ENCODE data around the gene ARHGAP32. TPM values are rescaled to one million over a fixed set of nuclear protein-coding genes. Genes with fewer than 3 reads are reported as not detected.

Gene ARHGAP32
- total RNA-seq, 1 experiment from 2014 or later = 27.8 TPM

DNA sequence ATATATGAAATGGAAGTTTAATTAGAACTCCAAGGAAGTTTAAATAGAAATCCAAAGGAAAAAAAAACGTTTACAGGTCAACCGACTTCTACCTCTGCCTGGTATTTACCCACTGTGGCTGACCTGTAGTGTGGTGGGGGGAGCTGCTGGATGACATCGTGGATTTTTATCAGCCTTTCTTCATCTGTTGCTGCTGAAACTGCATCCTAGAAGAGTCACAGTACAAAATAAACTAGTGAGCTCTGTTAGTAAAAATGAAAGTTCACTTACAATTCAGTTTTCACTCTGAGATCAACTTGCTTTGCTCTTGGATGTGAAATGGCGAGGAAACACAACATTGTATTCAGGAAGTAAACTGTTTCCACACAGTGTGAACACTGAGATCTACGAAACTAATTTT lies 206.2 kb downstream of the ARHGAP32 start:
- Histone ChIP-seq H3K4me2 (ENCODE audit: low read length) (no peak overlapping the region), H3K79me2 (ENCODE audit: insufficient read depth, low read length) (no peaks in the 10 kb centered on the region), H3K9me2 (ENCODE audit: insufficient read depth) (no peaks in the 10 kb centered on the region), H4K20me1 (ENCODE audit: insufficient read depth) (no peaks in the 10 kb centered on the region), H3K36me3 (ENCODE audit: control insufficient read depth in 1 of 2, insufficient read depth in 2 of 2, low read length in 2 of 2) (peaks cover 5 to 6% of the 10 kb centered on the region in 2 experiments; a peak in 1 of 4 replicates), H3K27me3 (ENCODE audit: insufficient read depth, low read length) (no peaks in the 10 kb centered on the region), H3K9me3 (ENCODE audit: control insufficient read depth in 1 of 2, insufficient read depth in 1 of 2, low read depth in 1 of 2, low read length in 2 of 2) (no peaks in the 10 kb centered on the region), H3K27ac (ENCODE audit: low read depth, low read length) (no peak overlapping the region), H3K9ac (ENCODE audit: low read length) (no peak overlapping the region), H2AFZ (ENCODE audit: low read depth, low read length, poor library complexity, severe bottlenecking) (no peak overlapping the region), H3K4me1 (ENCODE audit: control insufficient read depth in 1 of 2, insufficient read depth in 2 of 2, low read length in 2 of 2) (no peaks in the 10 kb centered on the region), H3K4me3 (replicated peaks in 1 of 2; ENCODE audit: low read depth in 1 of 2, low read length in 2 of 2) (no peak overlapping the region)
- ChIA-PET CTCF (no interaction called here), RAD21 (ENCODE audit: low non-redundant PET in 1 of 2, low total read pairs in 2 of 2, uncharacterized antibody in 2 of 2, unreplicated experiment in 2 of 2) (no interaction called here), POLR2A (no interaction called here)
- DNase-seq (ENCODE audit: low read depth, low spot score) (no peak), ATAC-seq (no peak)
- BruUV-seq (replicated peaks) = no TSS peak
- no peak for TF ChIP-seq YY1 (IDR thresholded peaks at IDR 0.05; ENCODE audit: extremely low read depth, insufficient replicate concordance, low read depth, low read length)
- TF ChIP-seq EGR1 (IDR thresholded peaks at IDR 0.05; ENCODE audit: low read depth) = no peak
- no peak for TF ChIP-seq ELF1 (IDR thresholded peaks at IDR 0.05; ENCODE audit: borderline replicate concordance, low read depth)
- TF ChIP-seq SP1 (IDR thresholded peaks at IDR 0.05; ENCODE audit: low read depth) = no peak
- TF ChIP-seq CEBPB (IDR thresholded peaks at IDR 0.05; ENCODE audit: low read depth) = no peak
- intact Hi-C loops (cut with micrococcal nuclease) = loop anchor here (10.0 kb wide), 1 partner anchor 349 kb away; no protein-coding TSS in a partner anchor

DNA sequence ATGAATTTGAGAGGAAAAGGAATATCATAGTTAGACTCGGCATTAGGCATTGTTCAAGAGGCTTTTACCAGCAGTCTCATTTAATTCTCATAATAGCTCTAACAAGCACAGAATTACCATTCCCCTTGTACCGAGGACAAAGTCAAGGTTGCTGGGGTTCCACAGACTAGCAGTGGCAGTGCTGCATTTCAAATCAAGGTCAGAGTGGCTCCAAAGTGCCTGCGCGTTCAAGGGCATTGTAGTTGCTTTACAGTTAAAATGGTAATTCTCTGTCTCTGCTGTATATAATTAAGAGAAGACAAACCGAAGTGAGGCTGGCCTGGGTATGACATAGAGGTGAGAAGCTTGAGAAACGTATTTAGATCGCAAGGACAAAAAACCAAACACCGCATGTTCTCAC lies 209.1 kb downstream of the ARHGAP32 start:
- POLR2A ChIA-PET = no interaction called here

More for the DNA sequence above, 209.1 kb downstream of the ARHGAP32 start:
- Histone ChIP-seq H3K4me3 (replicated peaks in 1 of 2; ENCODE audit: low read depth in 1 of 2, low read length in 2 of 2) (no peak overlapping the region), H3K9ac (ENCODE audit: low read length) (no peak overlapping the region), H3K27ac (ENCODE audit: low read depth, low read length) (no peak overlapping the region), H3K9me3 (ENCODE audit: control insufficient read depth in 1 of 2, insufficient read depth in 1 of 2, low read depth in 1 of 2, low read length in 2 of 2) (no peaks in the 10 kb centered on the region), H2AFZ (ENCODE audit: low read depth, low read length, poor library complexity, severe bottlenecking) (no peak overlapping the region), H3K4me1 (ENCODE audit: control insufficient read depth in 1 of 2, insufficient read depth in 2 of 2, low read length in 2 of 2) (no peaks in the 10 kb centered on the region), H3K27me3 (ENCODE audit: insufficient read depth, low read length) (no peaks in the 10 kb centered on the region), H4K20me1 (ENCODE audit: insufficient read depth) (no peaks in the 10 kb centered on the region), H3K36me3 (ENCODE audit: control insufficient read depth in 1 of 2, insufficient read depth in 2 of 2, low read length in 2 of 2) (peaks cover 6 to 14% of the 10 kb centered on the region in 2 experiments; a peak in 1 of 4 replicates), H3K9me2 (ENCODE audit: insufficient read depth) (no peaks in the 10 kb centered on the region), H3K79me2 (ENCODE audit: insufficient read depth, low read length) (no peaks in the 10 kb centered on the region), H3K4me2 (ENCODE audit: low read length) (no peak overlapping the region)
- ATAC-seq (no peak), DNase-seq (ENCODE audit: low read depth, low spot score) (no peak)
- intact Hi-C loops (cut with micrococcal nuclease) = loop anchor here (10.0 kb wide), 1 partner anchor 352 kb away; no protein-coding TSS in a partner anchor
- RAD21 ChIA-PET (ENCODE audit: low non-redundant PET in 1 of 2, low total read pairs in 2 of 2, uncharacterized antibody in 2 of 2, unreplicated experiment in 2 of 2) = no interaction called here
- CTCF ChIA-PET = no interaction called here
- TF ChIP-seq, protein P1, sequence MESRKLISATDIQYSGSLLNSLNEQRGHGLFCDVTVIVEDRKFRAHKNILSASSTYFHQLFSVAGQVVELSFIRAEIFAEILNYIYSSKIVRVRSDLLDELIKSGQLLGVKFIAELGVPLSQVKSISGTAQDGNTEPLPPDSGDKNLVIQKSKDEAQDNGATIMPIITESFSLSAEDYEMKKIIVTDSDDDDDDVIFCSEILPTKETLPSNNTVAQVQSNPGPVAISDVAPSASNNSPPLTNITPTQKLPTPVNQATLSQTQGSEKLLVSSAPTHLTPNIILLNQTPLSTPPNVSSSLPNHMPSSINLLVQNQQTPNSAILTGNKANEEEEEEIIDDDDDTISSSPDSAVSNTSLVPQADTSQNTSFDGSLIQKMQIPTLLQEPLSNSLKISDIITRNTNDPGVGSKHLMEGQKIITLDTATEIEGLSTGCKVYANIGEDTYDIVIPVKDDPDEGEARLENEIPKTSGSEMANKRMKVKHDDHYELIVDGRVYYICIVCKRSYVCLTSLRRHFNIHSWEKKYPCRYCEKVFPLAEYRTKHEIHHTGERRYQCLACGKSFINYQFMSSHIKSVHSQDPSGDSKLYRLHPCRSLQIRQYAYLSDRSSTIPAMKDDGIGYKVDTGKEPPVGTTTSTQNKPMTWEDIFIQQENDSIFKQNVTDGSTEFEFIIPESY (IDR thresholded peaks at IDR 0.05; ENCODE audit: extremely low read depth, insufficient replicate concordance, low read length) = no peak
- no peak for TF ChIP-seq POLR2A (IDR thresholded peaks at IDR 0.05; ENCODE audit: borderline replicate concordance, extremely low read depth, insufficient read depth, insufficient read length)
- no peak for TF ChIP-seq ELF1 (IDR thresholded peaks at IDR 0.05; ENCODE audit: borderline replicate concordance, low read depth)
- TF ChIP-seq EZH2phosphoT487 (IDR thresholded peaks at IDR 0.05; ENCODE audit: borderline replicate concordance) = no peak
- no peak for TF ChIP-seq SP1 (IDR thresholded peaks at IDR 0.05; ENCODE audit: low read depth)
- no peak for TF ChIP-seq EGR1 (IDR thresholded peaks at IDR 0.05; ENCODE audit: low read depth)
- TF ChIP-seq CBX3 (IDR thresholded peaks at IDR 0.05; ENCODE audit: low read depth) = no peak
- TF ChIP-seq FOSL1 (IDR thresholded peaks at IDR 0.05; ENCODE audit: low read depth) = no peak
- no peak for TF ChIP-seq CTCF (IDR thresholded peaks at IDR 0.05 in 2 of 3, conservative IDR thresholded peaks at IDR 0.05 in 1 of 3; ENCODE audit: borderline replicate concordance in 1 of 3, insufficient read depth in 1 of 3, low read depth in 2 of 3, low read length in 2 of 3)
- TF ChIP-seq EZH2 (IDR thresholded peaks at IDR 0.05) = no peak
- TF ChIP-seq RAD21 (IDR thresholded peaks at IDR 0.05; ENCODE audit: low read depth) = no peak
- TF ChIP-seq ZNF274 (IDR thresholded peaks at IDR 0.05; ENCODE audit: low read depth, low read length) = no peak
- no peak for TF ChIP-seq ZFX (IDR thresholded peaks at IDR 0.05)
- TF ChIP-seq, protein P2, sequence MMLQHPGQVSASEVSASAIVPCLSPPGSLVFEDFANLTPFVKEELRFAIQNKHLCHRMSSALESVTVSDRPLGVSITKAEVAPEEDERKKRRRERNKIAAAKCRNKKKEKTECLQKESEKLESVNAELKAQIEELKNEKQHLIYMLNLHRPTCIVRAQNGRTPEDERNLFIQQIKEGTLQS (IDR thresholded peaks at IDR 0.05) = no peak
- no peak for TF ChIP-seq TCF7L2 (IDR thresholded peaks at IDR 0.05; ENCODE audit: borderline replicate concordance, extremely low read depth, insufficient read depth, insufficient read length)
- no peak for TF ChIP-seq CEBPB (IDR thresholded peaks at IDR 0.05; ENCODE audit: low read depth)
- TF ChIP-seq SIN3A (IDR thresholded peaks at IDR 0.05; ENCODE audit: low read depth) = no peak
- BruUV-seq (replicated peaks) = no TSS peak
